ENCODE measurements around the gene TLE2.
"Not testable (repeated sequence)": the region's sequence is repeated elsewhere in the genome, so short reads cannot be mapped to it uniquely, and the experiment has no call there.

The TLE2 gene

DNA sequence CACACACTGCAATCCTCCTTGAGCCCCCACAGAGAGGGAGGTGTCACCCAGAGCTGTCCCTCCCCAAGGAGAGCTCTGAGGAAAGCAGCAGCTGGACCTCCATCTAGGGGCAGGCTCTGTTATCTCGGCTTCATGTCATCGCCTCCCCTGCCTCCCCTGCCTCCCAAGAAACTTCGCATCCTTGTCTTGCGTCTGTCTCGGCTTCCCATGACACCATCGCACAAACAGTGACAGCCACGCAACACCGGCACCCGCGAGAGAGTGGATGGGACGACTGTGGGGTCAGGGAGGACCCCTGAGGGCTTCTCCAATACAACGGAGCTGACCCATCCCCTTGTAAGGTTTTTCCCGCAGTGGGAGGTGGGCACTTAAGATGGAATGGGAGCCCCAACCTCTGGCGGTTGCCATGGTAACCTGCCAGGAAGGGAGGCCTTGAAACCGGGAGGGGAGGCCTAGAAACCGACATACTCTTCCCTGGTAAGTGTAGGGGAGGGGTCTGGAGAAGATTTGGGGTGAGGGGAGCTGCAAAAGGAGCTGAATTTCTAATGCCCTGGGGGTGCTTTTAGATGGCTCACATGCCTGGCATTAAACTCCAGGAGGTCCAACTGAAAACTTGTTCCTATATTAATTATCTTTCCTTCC, 16.3 kb downstream of the TLE2 start:
- no peak for DNase-seq

DNA sequence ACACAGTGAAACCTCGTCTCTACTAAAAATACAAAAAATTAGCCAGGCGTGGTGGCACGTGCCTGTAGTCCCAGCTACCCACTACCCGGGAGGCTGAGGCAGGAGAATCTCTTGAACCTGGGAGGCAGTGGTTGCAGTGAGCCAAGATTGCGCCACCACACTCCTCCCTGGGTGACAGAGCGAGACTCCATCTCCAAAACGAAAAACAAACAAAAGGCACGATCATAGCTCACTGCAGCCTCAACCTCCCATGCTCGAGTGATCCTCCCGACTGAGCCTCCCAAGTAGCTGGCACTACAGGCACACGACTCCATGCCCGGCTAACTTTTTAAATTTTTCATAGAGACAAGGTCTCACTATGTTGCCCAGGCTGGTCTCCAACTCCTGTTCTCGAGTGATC, 17.0 kb downstream of the TLE2 start:
- DNase-seq = not testable (repeated sequence)

DNA sequence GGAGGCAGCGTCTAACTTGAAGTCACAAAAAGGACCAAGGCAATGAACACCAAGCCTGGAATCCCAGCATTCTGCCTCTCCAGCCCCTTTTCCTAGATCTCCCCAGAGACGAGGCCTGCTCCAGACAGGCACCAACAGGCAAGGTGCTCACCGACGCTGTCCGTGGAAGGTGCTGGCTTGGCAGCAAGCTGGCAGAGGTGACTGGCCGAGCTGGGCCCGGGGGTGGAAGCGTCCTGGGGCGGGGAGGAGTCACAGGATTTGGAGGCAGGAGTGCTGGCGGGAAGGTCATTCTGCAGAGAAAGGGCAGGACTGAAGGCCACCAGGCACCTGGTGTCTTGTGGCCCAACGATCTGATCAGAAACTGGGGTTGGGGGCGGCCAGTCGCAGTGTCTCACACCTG, 18.2 kb downstream of the TLE2 start:
- DNase-seq = no peak

DNA sequence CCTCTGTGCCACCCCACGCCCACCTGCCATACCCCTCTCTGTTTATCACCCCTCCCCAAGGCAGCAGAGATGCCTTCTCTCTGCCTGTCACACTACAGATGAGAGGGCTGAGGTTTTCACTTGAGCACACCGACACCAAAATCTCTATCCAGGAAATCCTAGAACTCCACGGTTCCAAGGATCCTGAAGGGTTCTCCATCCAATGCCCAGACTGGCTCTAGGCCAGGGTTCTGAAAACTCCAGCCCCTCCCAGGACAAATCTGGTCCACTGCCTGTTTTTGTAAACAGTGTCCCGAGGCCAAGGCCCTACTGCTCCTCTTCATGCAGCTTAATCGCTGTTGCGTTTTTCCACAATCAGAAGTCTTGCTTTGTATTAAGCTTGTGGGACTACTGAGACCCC, 20.1 kb downstream of the TLE2 start:
- no peak for DNase-seq

DNA sequence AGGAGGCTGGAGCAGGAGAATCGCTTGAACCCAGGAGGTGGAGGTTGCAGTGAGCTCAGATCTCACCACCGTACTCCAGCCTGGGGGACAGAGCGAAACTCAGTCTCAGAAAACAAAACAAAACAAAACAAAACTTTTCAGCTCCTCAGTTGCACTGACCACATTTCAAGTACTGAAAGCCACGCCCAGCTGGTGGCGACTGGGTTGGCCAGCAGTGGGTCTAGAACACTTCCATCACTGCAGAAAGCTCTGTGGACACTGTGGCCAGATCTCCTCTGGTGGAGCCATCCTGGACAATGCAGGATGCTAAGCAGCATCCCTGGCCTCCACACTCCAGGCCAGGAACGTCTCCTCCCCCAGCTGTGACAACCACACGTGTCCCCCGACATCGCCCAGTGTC, 21.1 kb downstream of the TLE2 start:
- DNase-seq = no peak

GRCh38 chr19:3006075-3006767, 22.9 kb downstream of the TLE2 start:
- DNase-seq = no peak

GRCh38 chr19:3005345-3005744, 23.7 kb downstream of the TLE2 start:
- DNase-seq = no peak

GRCh38 chr19:3004522-3004921, 24.6 kb downstream of the TLE2 start:
- DNase-seq = no peak

- no peak for DNase-seq
Observed at GRCh38 chr19:3003046-3003445, 26.0 kb downstream of the TLE2 start.

DNA sequence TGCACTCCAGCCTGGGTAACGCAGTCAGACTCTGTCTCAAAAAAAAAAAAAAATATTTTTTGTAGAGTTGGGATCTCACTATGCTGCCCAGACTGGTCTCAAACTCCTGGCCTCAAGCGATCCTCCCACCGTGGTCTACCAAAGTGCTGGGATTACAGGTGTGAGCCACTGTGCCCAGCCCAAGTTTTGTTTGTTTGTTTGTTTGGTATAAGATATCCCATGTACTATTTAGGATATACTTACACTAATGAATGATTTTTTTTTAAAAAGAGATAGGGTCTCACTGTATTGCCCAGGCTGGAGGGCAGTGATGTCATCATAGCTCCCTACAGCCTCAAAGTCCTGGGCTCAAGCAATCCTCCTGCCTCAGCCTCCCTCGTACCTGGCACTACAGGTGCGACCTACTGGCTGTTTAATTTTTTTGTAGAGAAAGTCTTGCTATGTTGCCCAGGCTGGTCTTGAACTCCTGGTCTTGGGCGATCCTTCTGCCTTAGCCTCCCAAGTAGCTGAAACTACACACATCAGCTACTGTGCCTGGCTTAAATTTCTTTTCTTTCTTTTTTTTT, 27.8 kb downstream of the TLE2 start:
- no peak for DNase-seq

- DNase-seq = no peak
Observed at GRCh38 chr19:2998642-2999041, 30.4 kb downstream of the TLE2 start.

DNA sequence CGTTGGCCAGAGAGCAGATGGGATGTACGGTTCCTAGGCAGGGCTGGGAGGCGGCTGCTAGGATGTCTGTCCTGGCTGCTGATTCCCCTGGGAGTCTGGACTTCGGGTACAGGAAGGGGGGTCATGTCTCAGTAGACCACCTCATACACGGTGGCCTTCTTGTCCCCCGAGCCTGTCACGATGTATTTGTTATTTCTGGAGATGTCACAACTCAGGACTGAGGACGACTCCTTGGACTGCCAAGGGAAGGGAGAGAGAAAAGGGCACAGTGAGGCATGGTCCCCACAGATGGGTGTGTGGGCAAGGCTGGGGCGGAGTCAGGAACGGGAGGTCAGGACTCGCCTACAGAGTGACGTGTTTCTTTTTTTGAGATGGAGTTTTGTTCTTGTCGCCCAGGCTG, 31.4 kb downstream of the TLE2 start:
- DNase-seq = no peak

DNA sequence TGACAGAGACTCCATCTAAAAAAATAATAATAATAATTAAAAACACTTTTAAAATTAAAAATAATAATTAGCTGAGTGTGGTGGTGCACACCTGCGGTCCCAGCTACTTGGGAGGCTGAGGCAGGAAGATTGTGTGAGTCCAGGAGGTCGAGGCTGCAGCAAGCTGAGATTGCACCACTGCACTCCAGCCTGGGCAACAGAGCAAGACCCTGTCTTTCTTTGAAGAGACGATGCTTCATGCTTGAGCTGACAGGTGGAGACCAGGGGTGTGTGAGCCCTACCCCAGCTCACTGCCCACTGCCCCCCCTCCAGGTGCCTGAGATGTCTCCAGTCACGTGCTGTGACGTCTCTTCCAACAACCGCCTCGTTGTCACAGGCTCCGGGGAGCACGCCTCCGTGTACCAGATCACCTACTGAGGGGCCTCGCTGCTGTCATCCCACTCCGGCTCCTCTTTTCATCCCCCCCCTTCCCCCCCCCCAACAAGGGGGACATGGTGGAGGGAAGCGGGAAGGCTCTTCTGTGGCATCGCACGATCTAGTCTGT, 34.4 kb downstream of the TLE2 start:
- no peak for DNase-seq

DNA sequence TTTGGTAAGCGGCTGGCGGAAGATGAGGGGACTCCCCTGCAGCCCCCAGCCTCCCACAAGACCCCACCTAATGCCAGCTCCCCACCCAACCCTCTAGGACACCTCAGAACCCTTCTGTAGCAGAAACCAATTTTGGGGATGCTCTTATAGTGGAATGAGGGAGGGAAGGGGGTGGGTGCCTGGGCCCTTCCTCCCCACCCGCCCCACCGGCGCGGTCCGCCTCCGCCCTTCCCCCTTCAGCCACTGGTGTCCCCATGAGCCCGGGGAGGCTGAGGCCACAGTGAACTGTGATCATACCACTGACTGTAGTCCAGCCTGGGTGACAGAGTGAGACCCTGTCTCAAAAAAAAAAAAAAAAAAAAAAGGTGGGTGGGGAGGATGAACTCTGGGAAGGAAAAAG, 35.5 kb downstream of the TLE2 start:
- no peak for DNase-seq

DNA sequence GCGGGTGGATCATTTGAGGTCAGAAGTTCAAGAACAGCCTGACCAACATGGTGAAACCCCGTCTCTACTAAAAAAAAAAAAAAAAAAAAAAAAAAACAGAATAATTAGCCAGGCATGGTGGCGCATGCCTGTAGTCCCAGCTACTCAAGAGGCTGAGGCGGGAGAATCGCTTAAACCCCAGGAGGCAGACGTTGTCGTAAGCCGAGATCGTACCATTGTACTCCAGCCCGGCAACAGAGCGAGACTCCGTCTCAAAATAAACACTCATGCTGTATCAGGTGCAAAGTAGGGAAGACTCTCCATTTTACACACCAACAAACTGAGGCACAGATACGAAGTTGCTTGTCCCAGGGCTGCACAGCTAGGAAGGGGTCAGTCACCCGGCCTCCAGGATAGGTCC, 36.1 kb downstream of the TLE2 start:
- DNase-seq = no peak

GRCh38 chr19:2992333-2992732, 36.7 kb downstream of the TLE2 start:
- not testable (repeated sequence) for DNase-seq

DNA sequence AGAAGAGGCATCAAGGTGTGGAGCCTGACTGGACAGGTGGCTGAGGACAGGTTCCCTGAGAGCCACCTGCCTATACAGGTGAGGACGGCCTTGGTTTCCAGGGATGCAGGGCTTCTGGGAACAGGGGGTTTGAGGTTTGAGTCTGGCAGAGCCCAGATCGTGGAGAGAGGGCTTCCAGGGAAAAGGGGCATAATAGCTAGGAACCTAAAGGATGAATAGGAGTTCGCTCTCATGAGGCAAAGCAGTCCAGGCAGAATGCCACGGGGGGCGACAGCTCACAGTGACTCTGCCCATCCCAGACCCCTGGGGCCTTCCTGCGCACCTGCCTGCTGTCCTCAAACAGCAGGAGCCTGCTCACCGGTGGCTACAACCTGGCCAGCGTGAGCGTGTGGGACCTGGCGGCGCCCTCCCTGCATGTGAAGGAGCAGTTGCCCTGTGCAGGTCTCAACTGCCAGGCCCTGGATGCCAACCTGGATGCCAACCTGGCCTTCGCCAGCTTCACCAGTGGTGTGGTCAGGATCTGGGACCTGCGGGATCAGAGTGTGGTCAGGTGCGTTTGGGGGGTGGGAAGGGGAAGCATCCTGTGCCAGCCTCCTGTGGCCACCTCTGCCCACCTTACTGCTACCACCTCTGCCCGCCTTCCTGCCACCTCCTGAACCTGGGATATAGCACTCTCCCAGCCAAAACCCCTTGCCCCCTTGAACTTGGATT, 39.7 kb downstream of the TLE2 start:
- no peak for DNase-seq

DNA sequence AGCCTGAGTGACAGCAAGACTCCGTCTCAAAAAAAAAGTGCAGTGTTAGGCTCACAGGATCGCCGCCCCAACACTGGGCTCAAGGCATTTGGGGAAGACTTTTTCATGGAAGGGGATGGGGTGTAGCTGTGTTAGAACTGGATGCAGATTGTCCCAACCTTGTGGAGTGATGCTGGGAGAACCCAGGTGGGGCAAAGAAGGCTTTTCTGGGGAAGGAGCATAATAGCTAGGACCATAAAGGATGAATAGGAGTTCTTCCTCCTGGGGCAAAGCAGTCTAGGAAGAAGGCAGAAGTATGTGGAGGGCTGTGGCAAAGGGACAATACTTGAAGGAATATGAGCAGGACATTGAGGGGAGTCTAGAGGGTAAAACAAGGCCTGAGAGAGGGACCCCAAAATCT, 40.5 kb downstream of the TLE2 start:
- DNase-seq = no peak

- DNase-seq = no peak
Observed at GRCh38 chr19:2987797-2988196, 41.3 kb downstream of the TLE2 start.

GRCh38 chr19:2986951-2987524, 42.0 kb downstream of the TLE2 start:
- DNase-seq = no peak

DNA sequence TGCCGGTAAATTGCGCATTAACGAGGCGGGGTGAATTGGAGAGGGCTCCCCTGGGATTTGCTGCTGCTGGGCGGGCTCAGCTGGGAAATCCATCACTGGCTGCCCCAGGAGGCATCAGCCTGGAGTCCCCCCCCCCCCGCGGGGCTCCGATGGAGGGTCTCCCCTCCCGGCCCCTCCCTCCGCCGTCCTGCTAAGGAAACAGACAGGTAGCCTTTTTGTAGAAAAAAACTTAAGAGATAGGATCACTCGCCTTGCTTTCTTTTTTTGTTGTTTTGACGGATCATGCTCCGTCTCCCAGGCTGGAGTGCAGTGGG, 44.9 kb downstream of the TLE2 start:
- no peak for DNase-seq

DNA sequence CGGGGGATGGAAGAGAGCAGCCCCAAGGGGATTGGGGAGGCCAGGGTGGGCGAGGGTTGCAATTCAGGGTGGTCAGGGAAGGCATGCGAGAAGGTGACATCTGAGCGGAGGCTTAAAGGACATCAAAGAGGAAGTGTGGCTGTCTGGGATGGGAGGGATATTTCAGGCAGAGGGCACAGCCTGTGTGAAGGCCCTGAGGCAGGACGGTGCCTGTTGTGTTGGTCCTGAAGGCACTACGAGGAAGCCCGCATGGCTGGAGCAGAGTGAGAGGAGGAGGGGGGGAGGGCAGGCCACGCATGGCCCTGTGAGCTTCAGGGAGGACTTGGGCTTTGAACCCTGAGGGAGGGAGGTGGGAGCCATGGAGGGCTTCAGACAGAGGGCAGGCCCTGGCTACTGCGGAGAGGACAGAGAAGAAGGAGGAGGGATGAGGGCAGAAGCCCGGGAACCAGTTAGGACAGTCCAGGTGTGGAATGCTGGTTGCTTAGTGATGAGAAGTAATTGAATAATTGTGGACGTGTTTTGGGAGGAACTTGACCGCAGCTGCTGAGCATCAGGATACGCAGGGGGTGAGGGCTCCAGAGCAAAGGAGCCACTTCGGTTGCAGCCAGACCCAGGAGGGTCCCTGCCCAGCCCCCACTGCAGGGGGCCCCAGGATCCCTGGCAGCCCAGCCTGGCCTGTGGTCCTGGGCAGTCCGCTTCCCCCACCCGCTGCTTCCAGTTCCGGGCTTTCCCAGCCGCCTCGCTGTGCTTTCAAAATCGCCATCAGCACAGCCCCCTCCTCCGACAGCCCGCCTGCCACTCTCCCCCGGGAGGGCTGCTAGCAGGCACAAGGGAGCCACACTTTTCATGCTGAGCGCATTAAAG, 45.5 kb downstream of the TLE2 start:
- DNase-seq = no peak

GRCh38 chr19:2982983-2983350, 46.1 kb downstream of the TLE2 start:
- no peak for DNase-seq
